ENCODE data around the gene OR6C65. TPM values are rescaled to one million over a fixed set of nuclear protein-coding genes. Genes with fewer than 3 reads are reported as not detected.

Gene OR6C65
- total RNA-seq, 1 donor from 2014 or later: not detected

DNA sequence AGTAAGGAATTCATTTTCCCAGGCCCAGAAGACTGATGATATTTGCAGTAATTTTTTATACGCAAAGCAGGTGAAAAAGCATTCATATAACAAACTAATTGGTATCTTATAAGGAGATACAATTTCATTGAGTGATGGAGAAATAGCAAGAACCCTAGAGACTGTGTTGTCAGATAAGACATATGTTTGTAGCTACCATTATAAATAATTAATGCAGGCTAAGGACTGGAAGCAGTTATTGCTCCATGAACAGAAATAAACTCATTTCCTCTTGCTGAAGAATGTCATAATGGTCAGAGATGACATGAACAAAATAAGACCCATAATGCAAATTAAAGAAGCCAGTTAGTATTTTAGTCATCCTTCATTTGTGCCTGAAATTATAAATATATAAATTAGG is 45.0 kb downstream of the OR6C65 start:
- intact Hi-C loops (cut with micrococcal nuclease): no loop called here

DNA sequence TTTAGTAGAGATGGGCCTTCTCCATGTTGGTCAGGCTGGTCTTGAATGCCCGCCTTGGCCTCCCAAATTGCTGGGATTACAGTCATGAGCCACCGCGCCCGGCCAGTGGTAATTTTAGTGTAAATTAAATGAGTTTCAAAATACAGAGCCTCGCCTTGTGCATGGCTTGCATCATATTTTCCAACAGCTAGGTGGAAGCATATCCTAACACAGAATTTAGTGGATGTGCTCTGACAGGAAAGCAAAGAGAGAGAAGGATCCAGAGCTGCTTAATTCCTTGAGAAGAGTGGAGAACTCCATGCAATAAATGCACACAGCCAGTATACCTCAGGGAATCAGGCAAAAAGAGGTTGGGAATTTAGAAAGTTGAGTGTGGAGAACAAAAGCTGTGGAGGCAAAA is 46.0 kb downstream of the OR6C65 start:
- intact Hi-C loops (cut with micrococcal nuclease): no loop called here

DNA sequence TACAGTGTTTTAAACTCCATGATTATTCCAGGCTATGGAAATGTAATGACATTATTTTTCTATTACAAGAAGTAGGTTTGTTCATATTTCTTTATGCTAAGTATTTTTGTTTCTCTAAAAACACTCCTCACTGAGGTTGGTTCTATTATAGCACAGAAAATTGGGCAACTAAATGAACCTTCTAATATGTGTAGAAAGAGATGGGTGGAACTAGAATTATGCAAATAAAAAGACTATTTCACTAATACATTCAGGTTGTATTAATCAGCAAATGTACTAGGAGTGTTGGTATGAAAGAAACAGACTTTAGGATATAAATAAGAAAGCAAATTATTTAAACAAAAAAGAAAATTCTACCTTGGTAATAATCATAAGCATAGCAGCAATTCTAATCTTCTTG is 48.5 kb downstream of the OR6C65 start:
- intact Hi-C loops (cut with micrococcal nuclease): no loop called here

Other genes with a start within 250 kb of the OR6C65 start
- gene OR10A7, start 179.5 kb upstream of the OR6C65 start, total RNA-seq: not detected in 2 replicates
- gene OR6C74, start 155.9 kb upstream of the OR6C65 start, total RNA-seq: not detected in 2 replicates
- gene OR6C6, start 104.0 kb upstream of the OR6C65 start, total RNA-seq: not detected in 2 replicates
- gene OR6C1, start 86.2 kb upstream of the OR6C65 start, total RNA-seq: not detected in 2 replicates
- gene OR6C3, start 69.8 kb upstream of the OR6C65 start, total RNA-seq: not detected in 2 replicates
- gene OR6C75, start 37.6 kb upstream of the OR6C65 start, total RNA-seq: not detected in 2 replicates
- not detected in 2 replicates for gene OR6C76, start 25.7 kb downstream of the OR6C65 start, total RNA-seq
- gene OR6C2, start 43.5 kb downstream of the OR6C65 start, total RNA-seq: not detected in 2 replicates
- gene OR6C70, start 69.6 kb downstream of the OR6C65 start, total RNA-seq: not detected in 2 replicates
- not detected in 2 replicates for gene OR6C68, start 91.8 kb downstream of the OR6C65 start, total RNA-seq
- not detected in 2 replicates for gene OR6C4, start 149.1 kb downstream of the OR6C65 start, total RNA-seq
- not detected in 2 replicates for gene OR2AP1, start 171.9 kb downstream of the OR6C65 start, total RNA-seq
- gene OR10P1, start 236.4 kb downstream of the OR6C65 start, total RNA-seq: not detected in 2 replicates

Measured in T-helper 1 cell treated with Interleukin-12 subunit alpha and Interleukin-12 subunit beta and Interleukin-4 antibody, amounts not matched to agents 30 ng/mL and 1 ng/mL, for 36 hours (primary cell).